Measurements from ENCODE around the gene ACAP2. TPM values are rescaled to one million over a fixed set of nuclear protein-coding genes. Genes with fewer than 3 reads are reported as not detected.
A peak's percentile ranks its signal among the peaks of the same experiment; 100 is the strongest.

ACAP2 gene
- total and polyA plus RNA-seq, 7 donors: 3.2 to 12.5 (median 10.2) TPM

- DNase-seq (no peak), ATAC-seq (no peak)
- 86 to 93% (median 87%) methylated on average over 24 of the region's 24 CpGs for WGBS, 3 donors
- intact Hi-C loops (cut with DNase I): no loop called here
- Histone ChIP-seq H3K4me3 (no peak overlapping the region), H3K27me3 (ENCODE audit: insufficient read depth in 3 of 3, low read length in 2 of 3) (no peaks in the 10 kb centered on the region), H3K4me1 (peaks cover 4% of the 10 kb centered on the region), H3K36me3 (ENCODE audit: insufficient read depth in 1 of 2, low read depth in 1 of 2) (no peaks in the 10 kb centered on the region), H3K9me3 (no peaks in the 10 kb centered on the region), H3K27ac (no peak overlapping the region)
- TF ChIP-seq CTCF (IDR thresholded peaks at IDR 0.05): no peak
Measured at GRCh38 chr3:195247086-195247862, 195.5 kb downstream of the ACAP2 start.

- intact Hi-C loops (cut with DNase I): no loop called here
- Histone ChIP-seq H3K27ac (no peak overlapping the region), H3K36me3 (ENCODE audit: insufficient read depth in 1 of 2, low read depth in 1 of 2) (no peaks in the 10 kb centered on the region), H3K4me1 (no peaks in the 10 kb centered on the region), H3K4me3 (no peak overlapping the region), H3K9me3 (no peaks in the 10 kb centered on the region), H3K27me3 (ENCODE audit: insufficient read depth in 3 of 3, low read length in 2 of 3) (no peaks in the 10 kb centered on the region)
- 68 to 82% (median 81%) methylated on average over 9 of the region's 9 CpGs for WGBS, 3 donors
- TF ChIP-seq CTCF (IDR thresholded peaks at IDR 0.05): no peak
- ATAC-seq (no peak), DNase-seq (no peak)
Measured at GRCh38 chr3:195246581-195246995, 196.2 kb downstream of the ACAP2 start.

- WGBS, 3 donors: 91 to 98% (median 91%) methylated on average over 16 of the region's 16 CpGs
- intact Hi-C loops (cut with DNase I): no loop called here
Measured at GRCh38 chr3:195245531-195245951, 197.3 kb downstream of the ACAP2 start.

GRCh38 chr3:195241592-195242355, 201.0 kb downstream of the ACAP2 start:
- intact Hi-C loops (cut with DNase I): no loop called here

More at GRCh38 chr3:195245531-195245951, 197.3 kb downstream of the ACAP2 start:
- Histone ChIP-seq H3K36me3 (ENCODE audit: insufficient read depth in 1 of 2, low read depth in 1 of 2) (no peaks in the 10 kb centered on the region), H3K9me3 (no peaks in the 10 kb centered on the region), H3K4me3 (no peak overlapping the region), H3K27ac (no peak overlapping the region), H3K27me3 (ENCODE audit: insufficient read depth in 3 of 3, low read length in 2 of 3) (no peaks in the 10 kb centered on the region), H3K4me1 (peaks cover under 1% of the 10 kb centered on the region)
- ATAC-seq (no peak), DNase-seq (no peak)
- no peak for TF ChIP-seq CTCF (IDR thresholded peaks at IDR 0.05)

More at GRCh38 chr3:195241592-195242355, 201.0 kb downstream of the ACAP2 start:
- WGBS, 3 donors: 91 to 93% (median 92%) methylated on average over 12 of the region's 12 CpGs
- Histone ChIP-seq H3K36me3 (ENCODE audit: insufficient read depth in 1 of 2, low read depth in 1 of 2) (no peaks in the 10 kb centered on the region), H3K27me3 (ENCODE audit: insufficient read depth in 3 of 3, low read length in 2 of 3) (no peaks in the 10 kb centered on the region), H3K4me1 (peaks cover 20% of the 10 kb centered on the region), H3K9me3 (no peaks in the 10 kb centered on the region), H3K4me3 (no peak overlapping the region), H3K27ac (no peak overlapping the region)
- DNase-seq: peak in 1 of 2 donors; percentile 15
- no peak for ATAC-seq
- TF ChIP-seq CTCF (IDR thresholded peaks at IDR 0.05): no peak

Data from psoas muscle (tissue), 8 donors.